ENCODE measurements around the gene CHD5. TPM values are rescaled to one million over a fixed set of nuclear protein-coding genes. Genes with fewer than 3 reads are reported as not detected.
A peak's percentile ranks its signal among the peaks of the same experiment; 100 is the strongest.

CHD5 gene
- total and polyA plus RNA-seq, 12 donors, result 0.07 to 56.5 (median 2.1) TPM; not detected in 2

GRCh38 chr1:6197746-6198427 is 17.8 kb upstream of the CHD5 start:
- Histone ChIP-seq H3K27ac (no peak overlapping the region), H3K27me3 (no peaks in the 10 kb centered on the region), H3K4me3 (peak overlapping the region in 2 of 4 donors; percentile 78 to 97), H3K4me1 (replicated peaks in 1 of 2) (peaks cover 9 to 21% of the 10 kb centered on the region in 2 donors), H3K9me3 (replicated peaks in 1 of 3) (no peaks in the 10 kb centered on the region), H3K36me3 (replicated peaks in 1 of 2) (peaks cover 0 to 43% of the 10 kb centered on the region in 2 donors)
- DNase-seq, result no peak
- intact Hi-C loops (cut with DNase I), result no loop called here
- no peak for TF ChIP-seq POLR2A (IDR thresholded peaks at IDR 0.05)
- TF ChIP-seq, protein P1, sequence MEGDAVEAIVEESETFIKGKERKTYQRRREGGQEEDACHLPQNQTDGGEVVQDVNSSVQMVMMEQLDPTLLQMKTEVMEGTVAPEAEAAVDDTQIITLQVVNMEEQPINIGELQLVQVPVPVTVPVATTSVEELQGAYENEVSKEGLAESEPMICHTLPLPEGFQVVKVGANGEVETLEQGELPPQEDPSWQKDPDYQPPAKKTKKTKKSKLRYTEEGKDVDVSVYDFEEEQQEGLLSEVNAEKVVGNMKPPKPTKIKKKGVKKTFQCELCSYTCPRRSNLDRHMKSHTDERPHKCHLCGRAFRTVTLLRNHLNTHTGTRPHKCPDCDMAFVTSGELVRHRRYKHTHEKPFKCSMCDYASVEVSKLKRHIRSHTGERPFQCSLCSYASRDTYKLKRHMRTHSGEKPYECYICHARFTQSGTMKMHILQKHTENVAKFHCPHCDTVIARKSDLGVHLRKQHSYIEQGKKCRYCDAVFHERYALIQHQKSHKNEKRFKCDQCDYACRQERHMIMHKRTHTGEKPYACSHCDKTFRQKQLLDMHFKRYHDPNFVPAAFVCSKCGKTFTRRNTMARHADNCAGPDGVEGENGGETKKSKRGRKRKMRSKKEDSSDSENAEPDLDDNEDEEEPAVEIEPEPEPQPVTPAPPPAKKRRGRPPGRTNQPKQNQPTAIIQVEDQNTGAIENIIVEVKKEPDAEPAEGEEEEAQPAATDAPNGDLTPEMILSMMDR (IDR thresholded peaks at IDR 0.05), result no peak
- 53 to 61% (median 56%) methylated on average over 6 of the region's 6 CpGs for WGBS, 4 donors

- H3K36me3 ChIP-seq (replicated peaks in 1 of 2), result peaks cover 0 to 89% of the 10 kb centered on the region in 2 donors
- WGBS, 4 donors, result 78 to 100% (median 85%) methylated on average over 1 of the region's 1 CpG
- intact Hi-C loops (cut with DNase I), result no loop called here
Measured at GRCh38 chr1:6191968-6192367, 11.8 kb upstream of the CHD5 start.

GRCh38 chr1:6188466-6188865 is 8.3 kb upstream of the CHD5 start:
- Histone ChIP-seq H3K4me3 (no peak overlapping the region), H3K27me3 (no peaks in the 10 kb centered on the region), H3K27ac (no peak overlapping the region), H3K36me3 (replicated peaks in 1 of 2) (peaks cover 0 to 69% of the 10 kb centered on the region in 2 donors), H3K4me1 (replicated peaks in 1 of 2) (no peaks in the 10 kb centered on the region), H3K9me3 (replicated peaks in 1 of 3) (no peaks in the 10 kb centered on the region)
- intact Hi-C loops (cut with DNase I), result no loop called here
- DNase-seq, result no peak
- WGBS, 4 donors, result 72 to 77% (median 75%) methylated on average over 8 of the region's 8 CpGs
- TF ChIP-seq, protein P1 (IDR thresholded peaks at IDR 0.05), result no peak

More at GRCh38 chr1:6191968-6192367, 11.8 kb upstream of the CHD5 start:
- TF ChIP-seq POLR2A (IDR thresholded peaks at IDR 0.05), result no peak
- TF ChIP-seq, protein P1 (IDR thresholded peaks at IDR 0.05), result no peak
- H3K4me3 ChIP-seq, result no peak overlapping the region
- no peak for DNase-seq
- H3K27me3 ChIP-seq, result no peaks in the 10 kb centered on the region
- H3K4me1 ChIP-seq (replicated peaks in 1 of 2), result no peaks in the 10 kb centered on the region
- no peak overlapping the region for H3K27ac ChIP-seq
- H3K9me3 ChIP-seq (replicated peaks in 1 of 3), result no peaks in the 10 kb centered on the region

DNA sequence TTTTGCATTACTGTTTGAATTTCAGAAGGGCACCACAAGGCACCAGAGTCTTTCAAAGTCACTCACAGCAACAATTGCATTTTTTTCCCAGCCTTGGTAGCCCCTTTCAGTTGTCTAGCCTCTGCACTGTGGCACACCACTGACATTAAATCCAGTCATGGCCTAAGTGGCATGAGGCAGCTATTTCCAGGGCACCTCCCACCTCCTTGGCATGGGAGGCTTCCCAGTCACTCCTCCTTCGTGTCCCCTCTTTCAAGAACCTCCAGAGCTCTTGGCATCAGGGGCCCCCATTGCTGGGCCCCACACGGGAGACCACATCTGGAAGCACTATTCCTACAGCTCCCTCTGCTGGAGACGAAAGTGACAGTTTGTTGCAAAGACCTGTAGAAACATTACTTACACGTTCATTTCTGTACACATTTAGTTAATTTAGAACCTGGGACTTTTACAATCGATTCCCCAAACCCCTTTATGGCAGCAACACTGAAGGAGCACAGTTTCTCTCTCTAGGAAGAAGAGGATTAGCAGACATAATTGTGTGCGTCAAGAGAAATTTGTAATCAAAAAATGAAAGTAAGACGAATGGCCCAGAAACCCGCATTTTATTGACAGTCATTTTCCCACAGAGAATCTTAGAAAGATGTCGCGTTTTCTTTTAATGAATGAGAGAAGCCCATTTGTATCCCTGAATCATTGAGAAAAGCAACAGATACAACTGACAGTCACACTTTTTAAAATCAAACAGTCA is 5.7 kb upstream of the CHD5 start:
- TF ChIP-seq, protein P1 (IDR thresholded peaks at IDR 0.05), result peak in 4 of 6 experiments; percentile 13 to 38 (median 30)
- TF ChIP-seq POLR2A (IDR thresholded peaks at IDR 0.05), result no peak
- intact Hi-C loops (cut with DNase I), result no loop called here
- peaks cover 0 to 5% of the 10 kb centered on the region in 2 donors for H3K4me1 ChIP-seq (replicated peaks in 1 of 2)
- H3K27ac ChIP-seq, result no peak overlapping the region
- H3K4me3 ChIP-seq, result no peak overlapping the region
- peaks cover 0 to 46% of the 10 kb centered on the region in 2 donors for H3K36me3 ChIP-seq (replicated peaks in 1 of 2)
- no peak for DNase-seq
- H3K9me3 ChIP-seq (replicated peaks in 1 of 3), result no peaks in the 10 kb centered on the region
- H3K27me3 ChIP-seq, result peaks cover 6% of the 10 kb centered on the region
- WGBS, 4 donors, result 68 to 73% (median 73%) methylated on average over 9 to 10 of the region's 10 CpGs

Data from adrenal gland (tissue), 12 donors.